ENCODE data around the gene SH3RF2. TPM values are rescaled to one million over a fixed set of nuclear protein-coding genes. Genes with fewer than 3 reads are reported as not detected.

The SH3RF2 gene
- total and polyA plus RNA-seq, 9 donors, result 0.30 to 6.5 (median 0.81) TPM

GRCh38 chr5:146005264-146005663, 68.9 kb downstream of the SH3RF2 start:
- TF ChIP-seq EP300 (IDR thresholded peaks at IDR 0.05) (no peak), POLR2A (IDR thresholded peaks at IDR 0.05) (no peak), CTCF (IDR thresholded peaks at IDR 0.05) (no peak)
- H3K27ac ChIP-seq, result no peak overlapping the region
- no peaks in the 10 kb centered on the region for H3K4me1 ChIP-seq (ENCODE audit: insufficient read depth)
- peaks cover 0 to 2% of the 10 kb centered on the region in 2 donors for H3K9me3 ChIP-seq
- H3K27me3 ChIP-seq, result no peaks in the 10 kb centered on the region
- no peak for DNase-seq
- WGBS, 3 donors, result 81 to 93% (median 89%) methylated on average over 1 of the region's 1 CpG
- intact Hi-C loops (cut with DNase I), result no loop called here
- H3K4me3 ChIP-seq, result no peak overlapping the region
- H3K36me3 ChIP-seq, result no peaks in the 10 kb centered on the region

- peaks cover 0 to 2% of the 10 kb centered on the region in 2 donors for H3K9me3 ChIP-seq
- TF ChIP-seq EP300 (IDR thresholded peaks at IDR 0.05) (no peak), POLR2A (IDR thresholded peaks at IDR 0.05) (no peak)
- no peak overlapping the region for H3K4me3 ChIP-seq
- no peak overlapping the region for H3K27ac ChIP-seq
- no peaks in the 10 kb centered on the region for H3K27me3 ChIP-seq
- DNase-seq, result no peak
- H3K4me1 ChIP-seq (ENCODE audit: insufficient read depth), result no peaks in the 10 kb centered on the region
- intact Hi-C loops (cut with DNase I), result no loop called here
- H3K36me3 ChIP-seq, result no peaks in the 10 kb centered on the region
These were observed 69.3 kb downstream of the SH3RF2 start for GRCh38 chr5:146005723-146006122.

GRCh38 chr5:146006470-146007190, 70.3 kb downstream of the SH3RF2 start:
- no peak for DNase-seq
- H3K36me3 ChIP-seq, result no peaks in the 10 kb centered on the region
- no peaks in the 10 kb centered on the region for H3K4me1 ChIP-seq (ENCODE audit: insufficient read depth)
- no peak overlapping the region for H3K27ac ChIP-seq
- intact Hi-C loops (cut with DNase I), result no loop called here
- H3K4me3 ChIP-seq, result no peak overlapping the region
- no peaks in the 10 kb centered on the region for H3K27me3 ChIP-seq
- 73 to 81% (median 75%) methylated on average over 6 of the region's 6 CpGs for WGBS, 3 donors
- no peak for TF ChIP-seq CTCF (IDR thresholded peaks at IDR 0.05)
- TF ChIP-seq POLR2A (IDR thresholded peaks at IDR 0.05), result no peak
- no peak for TF ChIP-seq EP300 (IDR thresholded peaks at IDR 0.05)
- peaks cover 0 to 2% of the 10 kb centered on the region in 2 donors for H3K9me3 ChIP-seq

- H3K4me1 ChIP-seq (ENCODE audit: insufficient read depth), result no peaks in the 10 kb centered on the region
- H3K4me3 ChIP-seq, result no peak overlapping the region
- no peak overlapping the region for H3K27ac ChIP-seq
- DNase-seq, result no peak
- peaks cover 0 to 2% of the 10 kb centered on the region in 2 donors for H3K9me3 ChIP-seq
- TF ChIP-seq CTCF (IDR thresholded peaks at IDR 0.05) (no peak), POLR2A (IDR thresholded peaks at IDR 0.05) (no peak), EP300 (IDR thresholded peaks at IDR 0.05) (no peak)
- WGBS, 3 donors, result 29 to 53% (median 35%) methylated on average over 3 of the region's 3 CpGs
- no peaks in the 10 kb centered on the region for H3K27me3 ChIP-seq
- no peaks in the 10 kb centered on the region for H3K36me3 ChIP-seq
- intact Hi-C loops (cut with DNase I), result no loop called here
These were observed 70.9 kb downstream of the SH3RF2 start for GRCh38 chr5:146007270-146007669.

GRCh38 chr5:146007989-146008388, 71.6 kb downstream of the SH3RF2 start:
- peaks cover 0 to 2% of the 10 kb centered on the region in 2 donors for H3K9me3 ChIP-seq
- 56 to 66% (median 58%) methylated on average over 4 of the region's 4 CpGs for WGBS, 3 donors

More at GRCh38 chr5:146007989-146008388, 71.6 kb downstream of the SH3RF2 start:
- Histone ChIP-seq H3K4me1 (ENCODE audit: insufficient read depth) (no peaks in the 10 kb centered on the region), H3K36me3 (no peaks in the 10 kb centered on the region), H3K27ac (no peak overlapping the region), H3K4me3 (no peak overlapping the region), H3K27me3 (no peaks in the 10 kb centered on the region)
- no peak for DNase-seq
- TF ChIP-seq CTCF (IDR thresholded peaks at IDR 0.05), result no peak
- TF ChIP-seq POLR2A (IDR thresholded peaks at IDR 0.05), result no peak
- no peak for TF ChIP-seq EP300 (IDR thresholded peaks at IDR 0.05)
- intact Hi-C loops (cut with DNase I), result no loop called here

All from ovary (tissue), 9 donors.